Transverse colon (tissue), 3 donors: Measurements from ENCODE around the gene CARD16.

Experiments used
- EP300 ChIP-seq: sonication (generic); formaldehyde crosslinking; IDR thresholded peaks from one replicate; pipeline ENCODE4 v1.6.1; 2017; ENCODE audit warnings: antibody characterized with exemption, low read depth
- POLR2A ChIP-seq: fragments of 450-650 bp; IDR thresholded peaks from one replicate; pipeline ENCODE4 v1.6.1; 2016; ENCODE audit warnings: antibody characterized with exemption, mild to moderate bottlenecking, moderate library complexity
- TF ChIP-seq, protein P1 (sequence below), 5 experiments: fragments of 200-600 bp in 3 of 5; fragments of 450-650 bp in 2 of 5; sonication (generic) in 3 of 5; IDR thresholded peaks; 1 replicate in 2 of 5; 2 replicates in 3 of 5; pipeline ENCODE4 v1.5.1; 2016 to 2017; ENCODE audit warnings: antibody characterized with exemption in 5 of 5, inconsistent platforms in 3 of 5, mild to moderate bottlenecking in 2 of 5, moderate library complexity in 1 of 5

DNA sequence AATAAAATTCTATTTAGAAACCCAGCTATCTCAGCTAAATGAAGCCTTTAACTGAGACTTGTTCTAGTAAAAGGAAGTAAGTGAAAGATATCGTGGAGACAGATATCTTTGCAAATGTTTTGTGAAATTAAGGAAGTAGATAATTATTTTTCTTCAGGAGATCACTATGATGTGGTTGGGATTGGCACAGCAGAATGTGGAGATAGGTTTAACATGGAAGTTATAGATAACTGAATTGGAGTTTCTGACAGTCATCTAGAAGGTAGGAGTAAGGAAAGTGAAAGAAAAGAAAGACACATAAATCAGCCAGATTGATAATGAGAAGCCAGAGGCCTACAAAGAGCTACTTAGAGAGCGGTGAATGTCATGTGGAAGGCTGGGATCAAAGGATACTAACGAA, 17.5 kb downstream of the CARD16 start:
- TF ChIP-seq, protein P1, sequence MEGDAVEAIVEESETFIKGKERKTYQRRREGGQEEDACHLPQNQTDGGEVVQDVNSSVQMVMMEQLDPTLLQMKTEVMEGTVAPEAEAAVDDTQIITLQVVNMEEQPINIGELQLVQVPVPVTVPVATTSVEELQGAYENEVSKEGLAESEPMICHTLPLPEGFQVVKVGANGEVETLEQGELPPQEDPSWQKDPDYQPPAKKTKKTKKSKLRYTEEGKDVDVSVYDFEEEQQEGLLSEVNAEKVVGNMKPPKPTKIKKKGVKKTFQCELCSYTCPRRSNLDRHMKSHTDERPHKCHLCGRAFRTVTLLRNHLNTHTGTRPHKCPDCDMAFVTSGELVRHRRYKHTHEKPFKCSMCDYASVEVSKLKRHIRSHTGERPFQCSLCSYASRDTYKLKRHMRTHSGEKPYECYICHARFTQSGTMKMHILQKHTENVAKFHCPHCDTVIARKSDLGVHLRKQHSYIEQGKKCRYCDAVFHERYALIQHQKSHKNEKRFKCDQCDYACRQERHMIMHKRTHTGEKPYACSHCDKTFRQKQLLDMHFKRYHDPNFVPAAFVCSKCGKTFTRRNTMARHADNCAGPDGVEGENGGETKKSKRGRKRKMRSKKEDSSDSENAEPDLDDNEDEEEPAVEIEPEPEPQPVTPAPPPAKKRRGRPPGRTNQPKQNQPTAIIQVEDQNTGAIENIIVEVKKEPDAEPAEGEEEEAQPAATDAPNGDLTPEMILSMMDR (IDR thresholded peaks at IDR 0.05) = no peak
- TF ChIP-seq EP300 (no peak), POLR2A (no peak)
